HEK293 (cell line): ENCODE results near the gene GNL3.

Experiments used
- CTCF ChIA-PET: fragments of 350-600 bp; formaldehyde crosslinking; extraction: SDS; loops from one replicate; lab custom pipeline; 2021; ENCODE audit warnings: antibody characterized with exemption; lab: Yijun Ruan, JAX
- POLR2A ChIA-PET: fragments of 300-600 bp; formaldehyde crosslinking; extraction: SDS; loops from one replicate; lab custom pipeline; 2020; ENCODE audit warnings: antibody characterized with exemption, inconsistent platforms; lab: Yijun Ruan, JAX
- H3K27ac ChIP-seq: fragments of 200-500 bp; sonication (Bioruptor generic); 2 replicates; pipeline ENCODE4 v1.5.1; 2014; ENCODE audit warnings: low read depth, low read length, control low read depth, inconsistent platforms; ENCODE audit errors: extremely low read depth
- H3K36me3 ChIP-seq, 2 experiments: fragments of 200-500 bp in 1 of 2; sonication (Bioruptor generic) in 1 of 2; 1 replicate in 1 of 2; 2 replicates in 1 of 2; pipeline ENCODE4 v1.5.1; 2014 to 2017; ENCODE audit warnings: inconsistent platforms in 2 of 2, low read length in 2 of 2; ENCODE audit not compliant: control insufficient read depth in 2 of 2, insufficient read depth in 1 of 2
- H3K4me1 ChIP-seq: fragments of 200-500 bp; sonication (Bioruptor generic); 2 replicates; pipeline ENCODE4 v1.5.1; 2014; ENCODE audit warnings: mild to moderate bottlenecking, low read length, inconsistent platforms; ENCODE audit not compliant: control insufficient read depth, insufficient read depth
- H3K4me3 ChIP-seq: 2 replicates; pipeline ENCODE4 v1.5.1; 2011; ENCODE audit warnings: low read depth, mild to moderate bottlenecking, control low read depth, low read length, moderate library complexity
- H3K9me3 ChIP-seq: fragments of 200-500 bp; sonication (Bioruptor generic); 2 replicates; pipeline ENCODE4 v1.5.1; 2014; ENCODE audit warnings: low read depth, low read length, inconsistent platforms; ENCODE audit not compliant: control insufficient read depth, insufficient read depth
- FEZF1 ChIP-seq: fragments of 450-650 bp; formaldehyde crosslinking; IDR thresholded peaks from 2 replicates; pipeline ENCODE4 v1.5.1; 2016; ENCODE audit warnings: missing biosample characterization, missing genetic modification characterization
- PATZ1 ChIP-seq: fragments of 450-650 bp; formaldehyde crosslinking; IDR thresholded peaks from 2 replicates; pipeline ENCODE4 v1.5.1; 2016; ENCODE audit warnings: missing biosample characterization, missing genetic modification characterization
- PRDM10 ChIP-seq: fragments of 450-650 bp; formaldehyde crosslinking; IDR thresholded peaks from 2 replicates; pipeline ENCODE4 v1.5.1; 2016; ENCODE audit warnings: missing biosample characterization, missing genetic modification characterization
- ZBTB11 ChIP-seq: fragments of 450-650 bp; formaldehyde crosslinking; conservative IDR thresholded peaks from 2 replicates; pipeline ENCODE4 v1.5.1; 2016; ENCODE audit warnings: low read depth, missing biosample characterization, missing genetic modification characterization
- ZNF112 ChIP-seq: fragments of 450-650 bp; formaldehyde crosslinking; IDR thresholded peaks from 2 replicates; pipeline ENCODE4 v1.5.0; 2017; ENCODE audit warnings: missing biosample characterization, missing genetic modification characterization
- ZNF121 ChIP-seq: fragments of 450-650 bp; formaldehyde crosslinking; IDR thresholded peaks from 2 replicates; pipeline ENCODE4 v1.5.1; 2016; ENCODE audit warnings: missing biosample characterization, missing genetic modification characterization
- ZNF157 ChIP-seq: fragments of 450-650 bp; formaldehyde crosslinking; IDR thresholded peaks from 2 replicates; pipeline ENCODE4 v1.5.1; 2016; ENCODE audit warnings: missing biosample characterization, missing genetic modification characterization
- ZNF18 ChIP-seq: fragments of 450-650 bp; formaldehyde crosslinking; IDR thresholded peaks from 2 replicates; pipeline ENCODE4 v1.5.1; 2016; ENCODE audit warnings: missing biosample characterization, missing genetic modification characterization
- ZNF19 ChIP-seq: fragments of 450-650 bp; formaldehyde crosslinking; IDR thresholded peaks from 2 replicates; pipeline ENCODE4; 2016; ENCODE audit warnings: missing biosample characterization, missing genetic modification characterization, low read depth
- ZNF280C ChIP-seq: fragments of 450-650 bp; formaldehyde crosslinking; IDR thresholded peaks from 2 replicates; pipeline ENCODE4 v1.5.1; 2016; ENCODE audit warnings: missing biosample characterization, missing genetic modification characterization
- ZNF600 ChIP-seq: fragments of 450-650 bp; formaldehyde crosslinking; IDR thresholded peaks from 2 replicates; pipeline ENCODE4 v1.5.1; 2016; ENCODE audit warnings: missing biosample characterization, missing genetic modification characterization
- ZNF639 ChIP-seq: fragments of 450-650 bp; formaldehyde crosslinking; IDR thresholded peaks from 2 replicates; pipeline ENCODE4 v1.5.1; 2016; ENCODE audit warnings: missing biosample characterization, missing genetic modification characterization
- ZNF660 ChIP-seq: fragments of 450-650 bp; IDR thresholded peaks from 2 replicates; pipeline ENCODE4 v1.5.1; 2018; ENCODE audit warnings: missing biosample characterization, mild to moderate bottlenecking, missing genetic modification characterization

The GNL3 gene

GRCh38 chr3:52693071-52693470 lies 7.2 kb downstream of the GNL3 start (continued):
- no peak for TF ChIP-seq PATZ1 (tag by site-specific recombination)
- TF ChIP-seq ZNF660 = no peak
- TF ChIP-seq ZNF112 (tag by site-specific recombination) = no peak
- no peak for TF ChIP-seq ZNF157

- H3K27ac ChIP-seq = no peak overlapping the region
- ChIA-PET CTCF (no interaction called here), POLR2A (interaction anchor here (1.1 kb wide), 1 partner anchor 8 kb away, joined by 3 read pairs; no protein-coding TSS in a partner anchor)
- TF ChIP-seq ZBTB11 (tag by site-specific recombination) = no peak
- no peak for TF ChIP-seq ZNF639 (tag by site-specific recombination)
- no peak for TF ChIP-seq ZNF18 (tag by site-specific recombination)
- TF ChIP-seq ZNF280C = no peak
- TF ChIP-seq ZNF19 (tag by site-specific recombination) = no peak
- no peak for TF ChIP-seq ZNF121 (tag by site-specific recombination)
- no peak for TF ChIP-seq FEZF1 (tag by site-specific recombination)
- TF ChIP-seq PRDM10 (tag by site-specific recombination) = 0 out of 2 replicates have a peak, but pooled peaks have one; percentile 20
- 0 out of 2 replicates have a peak, but pooled peaks have one; percentile 41 for TF ChIP-seq ZNF600
- no peaks in the 10 kb centered on the region for H3K9me3 ChIP-seq
- H3K4me1 ChIP-seq = no peaks in the 10 kb centered on the region
- peaks cover 26 to 97% of the 10 kb centered on the region in 2 experiments for H3K36me3 ChIP-seq
- no peak overlapping the region for H3K4me3 ChIP-seq
Measured at GRCh38 chr3:52694528-52695189, 8.8 kb downstream of the GNL3 start.
